HEK293 (cell line): ENCODE data around the gene MYOG.

ENCODE experiments used
- CTCF ChIA-PET: fragments of 350-600 bp; formaldehyde crosslinking; extraction: SDS; loops from one replicate; lab custom pipeline; 2021; ENCODE audit warnings: antibody characterized with exemption; lab: Yijun Ruan, JAX
- POLR2A ChIA-PET: fragments of 300-600 bp; formaldehyde crosslinking; extraction: SDS; loops from one replicate; lab custom pipeline; 2020; ENCODE audit warnings: antibody characterized with exemption, inconsistent platforms; lab: Yijun Ruan, JAX
- H3K27ac ChIP-seq: fragments of 200-500 bp; sonication (Bioruptor generic); 2 replicates; pipeline ENCODE4 v1.5.1; 2014; ENCODE audit warnings: low read depth, low read length, control low read depth, inconsistent platforms; ENCODE audit errors: extremely low read depth
- H3K36me3 ChIP-seq, 2 experiments: fragments of 200-500 bp in 1 of 2; sonication (Bioruptor generic) in 1 of 2; 1 replicate in 1 of 2; 2 replicates in 1 of 2; pipeline ENCODE4 v1.5.1; 2014 to 2017; ENCODE audit warnings: inconsistent platforms in 2 of 2, low read length in 2 of 2; ENCODE audit not compliant: control insufficient read depth in 2 of 2, insufficient read depth in 1 of 2
- H3K4me1 ChIP-seq: fragments of 200-500 bp; sonication (Bioruptor generic); 2 replicates; pipeline ENCODE4 v1.5.1; 2014; ENCODE audit warnings: mild to moderate bottlenecking, low read length, inconsistent platforms; ENCODE audit not compliant: control insufficient read depth, insufficient read depth
- H3K4me3 ChIP-seq: 2 replicates; pipeline ENCODE4 v1.5.1; 2011; ENCODE audit warnings: low read depth, mild to moderate bottlenecking, control low read depth, low read length, moderate library complexity
- H3K9me3 ChIP-seq: fragments of 200-500 bp; sonication (Bioruptor generic); 2 replicates; pipeline ENCODE4 v1.5.1; 2014; ENCODE audit warnings: low read depth, low read length, inconsistent platforms; ENCODE audit not compliant: control insufficient read depth, insufficient read depth
- MZF1 ChIP-seq: fragments of 450-650 bp; formaldehyde crosslinking; IDR thresholded peaks from 2 replicates; pipeline ENCODE4 v1.5.1; 2017; ENCODE audit warnings: missing biosample characterization, missing genetic modification characterization, borderline replicate concordance
- ZBTB17 ChIP-seq: fragments of 450-650 bp; formaldehyde crosslinking; IDR thresholded peaks from 2 replicates; pipeline ENCODE4 v1.5.1; 2016; ENCODE audit warnings: missing biosample characterization, missing genetic modification characterization
- ZBTB20 ChIP-seq: fragments of 450-650 bp; formaldehyde crosslinking; IDR thresholded peaks from 2 replicates; pipeline ENCODE4 v1.5.1; 2016; ENCODE audit warnings: missing biosample characterization, missing genetic modification characterization
- ZBTB6 ChIP-seq: fragments of 450-650 bp; formaldehyde crosslinking; IDR thresholded peaks from 2 replicates; pipeline ENCODE4 v1.5.1; 2017; ENCODE audit warnings: missing biosample characterization, missing genetic modification characterization
- ZNF175 ChIP-seq: fragments of 450-650 bp; formaldehyde crosslinking; IDR thresholded peaks from 2 replicates; pipeline ENCODE4 v1.5.1; 2016; ENCODE audit warnings: missing biosample characterization, missing genetic modification characterization
- ZNF266 ChIP-seq: fragments of 450-650 bp; formaldehyde crosslinking; IDR thresholded peaks from 2 replicates; pipeline ENCODE4 v1.5.1; 2016; ENCODE audit warnings: missing biosample characterization, missing genetic modification characterization, low read depth
- ZNF280D ChIP-seq: fragments of 450-650 bp; formaldehyde crosslinking; IDR thresholded peaks from 2 replicates; pipeline ENCODE4 v1.5.1; 2016; ENCODE audit warnings: missing biosample characterization, missing genetic modification characterization
- ZNF510 ChIP-seq: fragments of 450-650 bp; formaldehyde crosslinking; IDR thresholded peaks from 2 replicates; pipeline ENCODE4 v1.5.1; 2018; ENCODE audit warnings: mild to moderate bottlenecking, missing genetic modification characterization, missing biosample characterization; ENCODE audit not compliant: insufficient replicate concordance
- ZNF843 ChIP-seq: fragments of 450-650 bp; formaldehyde crosslinking; IDR thresholded peaks from 2 replicates; pipeline ENCODE4 v1.5.1; 2016; ENCODE audit warnings: missing biosample characterization, missing genetic modification characterization
- TF ChIP-seq, protein P1 (sequence below): fragments of 450-650 bp; formaldehyde crosslinking; conservative IDR thresholded peaks from 2 replicates; pipeline ENCODE4 v1.5.1; 2016; ENCODE audit warnings: low read depth, missing biosample characterization, missing genetic modification characterization
- TF ChIP-seq, protein P2 (sequence below): fragments of 450-650 bp; formaldehyde crosslinking; IDR thresholded peaks from 2 replicates; pipeline ENCODE4 v1.5.1; 2016; ENCODE audit warnings: missing biosample characterization, missing genetic modification characterization, borderline replicate concordance
- TF ChIP-seq, protein P3 (sequence below): fragments of 450-650 bp; formaldehyde crosslinking; IDR thresholded peaks from 2 replicates; pipeline ENCODE4 v1.5.1; 2017; ENCODE audit warnings: missing biosample characterization, missing genetic modification characterization

MYOG gene

DNA sequence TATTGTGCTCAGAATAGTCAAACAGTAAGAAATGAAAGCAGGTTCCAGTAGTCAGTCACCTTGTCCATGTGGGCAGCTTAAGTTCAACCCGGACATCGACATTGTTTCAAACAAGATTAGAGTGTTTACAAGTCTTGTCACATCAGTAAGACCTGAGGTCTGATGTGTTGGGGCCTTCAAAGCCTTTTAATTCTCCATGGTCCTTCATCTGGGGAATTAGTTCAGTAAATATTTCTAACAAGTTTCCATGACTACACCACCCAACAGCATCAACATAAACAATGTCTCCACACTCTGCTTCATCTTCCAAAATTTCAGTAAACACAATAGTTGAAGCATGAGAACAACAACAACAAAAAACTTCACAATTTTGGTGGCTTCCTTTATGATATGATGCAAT, 26.7 kb upstream of the MYOG start (continued):
- TF ChIP-seq, protein P1, sequence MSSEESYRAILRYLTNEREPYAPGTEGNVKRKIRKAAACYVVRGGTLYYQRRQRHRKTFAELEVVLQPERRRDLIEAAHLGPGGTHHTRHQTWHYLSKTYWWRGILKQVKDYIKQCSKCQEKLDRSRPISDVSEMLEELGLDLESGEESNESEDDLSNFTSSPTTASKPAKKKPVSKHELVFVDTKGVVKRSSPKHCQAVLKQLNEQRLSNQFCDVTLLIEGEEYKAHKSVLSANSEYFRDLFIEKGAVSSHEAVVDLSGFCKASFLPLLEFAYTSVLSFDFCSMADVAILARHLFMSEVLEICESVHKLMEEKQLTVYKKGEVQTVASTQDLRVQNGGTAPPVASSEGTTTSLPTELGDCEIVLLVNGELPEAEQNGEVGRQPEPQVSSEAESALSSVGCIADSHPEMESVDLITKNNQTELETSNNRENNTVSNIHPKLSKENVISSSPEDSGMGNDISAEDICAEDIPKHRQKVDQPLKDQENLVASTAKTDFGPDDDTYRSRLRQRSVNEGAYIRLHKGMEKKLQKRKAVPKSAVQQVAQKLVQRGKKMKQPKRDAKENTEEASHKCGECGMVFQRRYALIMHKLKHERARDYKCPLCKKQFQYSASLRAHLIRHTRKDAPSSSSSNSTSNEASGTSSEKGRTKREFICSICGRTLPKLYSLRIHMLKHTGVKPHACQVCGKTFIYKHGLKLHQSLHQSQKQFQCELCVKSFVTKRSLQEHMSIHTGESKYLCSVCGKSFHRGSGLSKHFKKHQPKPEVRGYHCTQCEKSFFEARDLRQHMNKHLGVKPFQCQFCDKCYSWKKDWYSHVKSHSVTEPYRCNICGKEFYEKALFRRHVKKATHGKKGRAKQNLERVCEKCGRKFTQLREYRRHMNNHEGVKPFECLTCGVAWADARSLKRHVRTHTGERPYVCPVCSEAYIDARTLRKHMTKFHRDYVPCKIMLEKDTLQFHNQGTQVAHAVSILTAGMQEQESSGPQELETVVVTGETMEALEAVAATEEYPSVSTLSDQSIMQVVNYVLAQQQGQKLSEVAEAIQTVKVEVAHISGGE, result no peak
- TF ChIP-seq ZBTB17 (tag by site-specific recombination) (no peak), ZNF280D (tag by site-specific recombination) (no peak), ZBTB20 (tag by site-specific recombination) (no peak)

DNA sequence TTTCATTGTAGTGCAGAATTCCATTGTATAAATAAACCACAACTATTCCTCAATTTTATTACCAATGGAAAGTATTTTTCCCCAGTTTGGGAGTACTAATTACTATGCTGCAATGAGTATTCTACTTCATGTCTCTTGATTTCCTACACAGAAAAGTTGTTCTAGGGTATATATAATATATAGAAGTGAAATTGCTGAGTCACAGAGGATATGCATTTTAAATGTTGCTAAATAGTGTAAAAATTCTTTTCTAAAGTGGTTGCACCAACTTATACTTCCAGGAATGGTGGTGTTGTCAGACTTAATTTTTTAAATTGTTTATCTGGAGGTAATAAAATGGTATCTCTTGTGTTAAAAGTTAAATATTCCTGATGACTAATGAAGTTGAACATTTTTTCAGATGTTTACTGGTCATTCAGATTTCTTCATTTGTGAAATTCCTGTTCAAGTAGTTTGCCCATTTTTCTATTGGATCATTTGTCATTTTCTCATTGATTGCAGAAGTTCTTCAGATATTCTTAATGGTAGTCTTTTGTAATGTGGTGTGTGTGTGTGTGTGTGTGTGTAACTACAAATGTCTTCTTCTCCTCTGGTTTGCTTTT, 19.1 kb upstream of the MYOG start:
- H3K36me3 ChIP-seq, result no peaks in the 10 kb centered on the region
- H3K9me3 ChIP-seq, result no peaks in the 10 kb centered on the region
- ChIA-PET CTCF (interaction anchor here (0.7 to 1.8 kb wide), 2 partner anchors 13 to 57 kb away, joined by 3 to 7 read pairs; no protein-coding TSS in a partner anchor), POLR2A (no interaction called here)
- no peak overlapping the region for H3K27ac ChIP-seq
- H3K4me3 ChIP-seq, result no peak overlapping the region
- no peaks in the 10 kb centered on the region for H3K4me1 ChIP-seq
- no peak for TF ChIP-seq ZNF266
- TF ChIP-seq, protein P2, sequence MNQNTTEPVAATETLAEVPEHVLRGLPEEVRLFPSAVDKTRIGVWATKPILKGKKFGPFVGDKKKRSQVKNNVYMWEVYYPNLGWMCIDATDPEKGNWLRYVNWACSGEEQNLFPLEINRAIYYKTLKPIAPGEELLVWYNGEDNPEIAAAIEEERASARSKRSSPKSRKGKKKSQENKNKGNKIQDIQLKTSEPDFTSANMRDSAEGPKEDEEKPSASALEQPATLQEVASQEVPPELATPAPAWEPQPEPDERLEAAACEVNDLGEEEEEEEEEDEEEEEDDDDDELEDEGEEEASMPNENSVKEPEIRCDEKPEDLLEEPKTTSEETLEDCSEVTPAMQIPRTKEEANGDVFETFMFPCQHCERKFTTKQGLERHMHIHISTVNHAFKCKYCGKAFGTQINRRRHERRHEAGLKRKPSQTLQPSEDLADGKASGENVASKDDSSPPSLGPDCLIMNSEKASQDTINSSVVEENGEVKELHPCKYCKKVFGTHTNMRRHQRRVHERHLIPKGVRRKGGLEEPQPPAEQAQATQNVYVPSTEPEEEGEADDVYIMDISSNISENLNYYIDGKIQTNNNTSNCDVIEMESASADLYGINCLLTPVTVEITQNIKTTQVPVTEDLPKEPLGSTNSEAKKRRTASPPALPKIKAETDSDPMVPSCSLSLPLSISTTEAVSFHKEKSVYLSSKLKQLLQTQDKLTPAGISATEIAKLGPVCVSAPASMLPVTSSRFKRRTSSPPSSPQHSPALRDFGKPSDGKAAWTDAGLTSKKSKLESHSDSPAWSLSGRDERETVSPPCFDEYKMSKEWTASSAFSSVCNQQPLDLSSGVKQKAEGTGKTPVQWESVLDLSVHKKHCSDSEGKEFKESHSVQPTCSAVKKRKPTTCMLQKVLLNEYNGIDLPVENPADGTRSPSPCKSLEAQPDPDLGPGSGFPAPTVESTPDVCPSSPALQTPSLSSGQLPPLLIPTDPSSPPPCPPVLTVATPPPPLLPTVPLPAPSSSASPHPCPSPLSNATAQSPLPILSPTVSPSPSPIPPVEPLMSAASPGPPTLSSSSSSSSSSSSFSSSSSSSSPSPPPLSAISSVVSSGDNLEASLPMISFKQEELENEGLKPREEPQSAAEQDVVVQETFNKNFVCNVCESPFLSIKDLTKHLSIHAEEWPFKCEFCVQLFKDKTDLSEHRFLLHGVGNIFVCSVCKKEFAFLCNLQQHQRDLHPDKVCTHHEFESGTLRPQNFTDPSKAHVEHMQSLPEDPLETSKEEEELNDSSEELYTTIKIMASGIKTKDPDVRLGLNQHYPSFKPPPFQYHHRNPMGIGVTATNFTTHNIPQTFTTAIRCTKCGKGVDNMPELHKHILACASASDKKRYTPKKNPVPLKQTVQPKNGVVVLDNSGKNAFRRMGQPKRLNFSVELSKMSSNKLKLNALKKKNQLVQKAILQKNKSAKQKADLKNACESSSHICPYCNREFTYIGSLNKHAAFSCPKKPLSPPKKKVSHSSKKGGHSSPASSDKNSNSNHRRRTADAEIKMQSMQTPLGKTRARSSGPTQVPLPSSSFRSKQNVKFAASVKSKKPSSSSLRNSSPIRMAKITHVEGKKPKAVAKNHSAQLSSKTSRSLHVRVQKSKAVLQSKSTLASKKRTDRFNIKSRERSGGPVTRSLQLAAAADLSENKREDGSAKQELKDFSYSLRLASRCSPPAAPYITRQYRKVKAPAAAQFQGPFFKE (tag by site-specific recombination), result no peak
- no peak for TF ChIP-seq ZNF175

DNA sequence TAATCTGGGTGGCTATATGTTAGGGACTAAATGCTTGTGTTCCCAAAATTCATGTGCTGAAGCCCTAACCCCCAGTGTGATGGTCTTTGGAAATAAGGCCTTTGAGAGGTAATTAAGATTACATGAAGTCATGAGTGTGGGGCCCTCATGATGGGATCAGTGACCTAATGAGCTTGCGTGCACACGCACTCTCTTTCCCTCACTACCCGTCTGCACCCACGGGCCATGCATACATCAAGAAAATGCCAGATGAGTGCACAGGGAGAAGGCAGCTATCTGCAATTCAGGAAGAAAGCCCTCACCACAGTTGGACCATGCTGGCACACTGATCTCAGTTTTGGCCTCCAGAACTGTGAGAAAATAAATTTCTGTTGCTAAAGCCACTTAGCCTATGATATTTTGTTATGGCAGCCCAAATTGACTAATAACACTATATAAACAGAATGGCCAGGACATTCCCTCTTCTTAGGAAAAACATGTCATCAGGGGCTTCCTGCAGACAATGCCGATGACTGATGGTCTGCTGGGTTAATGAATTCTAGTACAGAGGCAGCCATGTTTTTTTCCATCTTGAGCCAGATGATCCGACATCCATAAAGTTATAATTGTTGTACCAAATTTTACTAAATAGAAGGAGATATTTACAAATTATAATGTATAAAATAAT, 18.1 kb upstream of the MYOG start:
- H3K4me1 ChIP-seq, result no peaks in the 10 kb centered on the region
- no peak overlapping the region for H3K4me3 ChIP-seq
- CTCF ChIA-PET, result interaction anchor here (0.5 to 2.9 kb wide), 7 partner anchors 14 to 165 kb away, joined by 3 to 21 read pairs (median 4); no protein-coding TSS in a partner anchor
- no peaks in the 10 kb centered on the region for H3K9me3 ChIP-seq
- POLR2A ChIA-PET, result no interaction called here
- no peaks in the 10 kb centered on the region for H3K36me3 ChIP-seq
- TF ChIP-seq MZF1 (tag by site-specific recombination) (no peak), ZBTB6 (tag by site-specific recombination) (no peak), ZNF843 (tag by site-specific recombination) (no peak), ZNF510 (no peak)
- TF ChIP-seq, protein P3, sequence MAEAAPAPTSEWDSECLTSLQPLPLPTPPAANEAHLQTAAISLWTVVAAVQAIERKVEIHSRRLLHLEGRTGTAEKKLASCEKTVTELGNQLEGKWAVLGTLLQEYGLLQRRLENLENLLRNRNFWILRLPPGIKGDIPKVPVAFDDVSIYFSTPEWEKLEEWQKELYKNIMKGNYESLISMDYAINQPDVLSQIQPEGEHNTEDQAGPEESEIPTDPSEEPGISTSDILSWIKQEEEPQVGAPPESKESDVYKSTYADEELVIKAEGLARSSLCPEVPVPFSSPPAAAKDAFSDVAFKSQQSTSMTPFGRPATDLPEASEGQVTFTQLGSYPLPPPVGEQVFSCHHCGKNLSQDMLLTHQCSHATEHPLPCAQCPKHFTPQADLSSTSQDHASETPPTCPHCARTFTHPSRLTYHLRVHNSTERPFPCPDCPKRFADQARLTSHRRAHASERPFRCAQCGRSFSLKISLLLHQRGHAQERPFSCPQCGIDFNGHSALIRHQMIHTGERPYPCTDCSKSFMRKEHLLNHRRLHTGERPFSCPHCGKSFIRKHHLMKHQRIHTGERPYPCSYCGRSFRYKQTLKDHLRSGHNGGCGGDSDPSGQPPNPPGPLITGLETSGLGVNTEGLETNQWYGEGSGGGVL, result no peak
- H3K27ac ChIP-seq, result no peak overlapping the region
